Muscle of leg (tissue), 11 donors: ENCODE data around the gene JPH4. TPM values are rescaled to one million over a fixed set of nuclear protein-coding genes. Genes with fewer than 3 reads are reported as not detected.

Experiments
- DNase-seq: peaks from one replicate; pipeline ENCODE4 v3.0.0; 2013
- H3K27ac ChIP-seq: one replicate; pipeline ENCODE4 v1.5.1; 2013; ENCODE audit warnings: mild to moderate bottlenecking, low read length, control low read depth
- H3K27me3 ChIP-seq: one replicate; pipeline ENCODE4 v1.6.1; 2013; ENCODE audit warnings: low read length; ENCODE audit not compliant: control insufficient read depth, insufficient read depth
- H3K36me3 ChIP-seq: one replicate; pipeline ENCODE4 v1.6.1; 2013; ENCODE audit warnings: low read length; ENCODE audit not compliant: control insufficient read depth, insufficient read depth
- H3K4me1 ChIP-seq: one replicate; pipeline ENCODE4 v1.6.1; 2013; ENCODE audit warnings: low read length; ENCODE audit not compliant: control insufficient read depth, insufficient read depth
- H3K4me3 ChIP-seq: one replicate; pipeline ENCODE4 v1.5.1; 2013; ENCODE audit warnings: low read length, control low read depth
- H3K9me3 ChIP-seq: replicated peaks from 2 replicates; pipeline ENCODE4 v1.6.1; 2013; ENCODE audit warnings: low read depth, low read length; ENCODE audit not compliant: control insufficient read depth
- WGBS: methylation state at CpG from one replicate; pipeline ENCODE4 v1.1.5; 2013; ENCODE audit warnings: missing lambda C conversion rate; ENCODE audit not compliant: insufficient coverage; 5-methylcytosine and 5-hydroxymethylcytosine counted together
- polyA plus RNA-seq, 8 donors: library from polyadenylated mRNA; unstranded; fragments of 120-200 nt; gene quantifications; one replicate each; pipeline versions ENCODE4 v1.2.1 to v1.2.3, GENCODE V29; 2013; ENCODE audit warnings: inconsistent platforms in 1 of 8, low replicate concordance in 1 of 8; ENCODE audit not compliant: insufficient read length in 8 of 8, insufficient read depth in 1 of 8
- total RNA-seq: library from RNA; stranded (reverse); fragments of 120-200 nt; gene quantifications from one replicate; pipeline ENCODE4 v1.2.4, GENCODE V29; 2013

JPH4 gene
- total and polyA plus RNA-seq, 9 donors: 0.26 to 3.0 (median 0.85) TPM

DNA sequence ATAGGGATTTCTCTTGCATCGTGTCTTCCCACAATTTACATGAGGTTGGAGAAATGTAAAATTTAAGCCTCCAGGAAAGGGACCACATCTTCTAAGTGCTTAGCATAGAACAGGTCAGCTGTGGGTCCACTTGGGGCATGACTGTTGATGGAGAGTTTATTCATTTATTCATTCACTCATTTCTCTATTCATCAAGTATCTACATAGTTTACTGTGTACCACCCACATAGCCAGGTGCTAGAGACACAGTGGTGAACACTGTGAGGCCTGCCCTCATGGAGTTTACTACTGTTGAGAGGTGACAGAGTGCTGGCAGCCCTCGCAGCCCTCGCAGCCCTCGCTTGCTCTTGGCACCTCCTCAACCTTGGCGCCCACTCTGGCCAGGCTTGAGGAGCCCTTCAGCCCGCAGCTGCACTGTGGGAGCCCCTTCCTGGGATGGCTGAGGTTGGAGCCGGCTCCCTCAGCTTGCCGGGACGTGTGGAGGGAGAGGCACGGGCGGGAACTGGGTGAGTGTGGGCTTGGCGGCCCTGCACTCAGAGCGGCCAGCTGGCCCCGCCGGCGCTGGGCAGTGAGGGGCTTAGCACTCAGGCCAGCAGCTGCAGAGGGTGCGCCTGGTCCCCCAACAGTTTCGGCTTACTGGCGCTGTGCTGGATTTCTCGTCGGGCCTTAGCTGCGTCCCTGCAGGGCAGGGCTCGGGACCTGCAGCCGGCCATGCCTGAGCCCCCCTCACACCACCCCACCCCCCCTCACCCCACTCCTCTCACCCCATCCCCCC is 1.7 kb upstream of the JPH4 start:
- Histone ChIP-seq H3K9me3 (no peaks in the 10 kb centered on the region), H3K4me1 (peaks cover 6% of the 10 kb centered on the region)
- 81% methylated on average over 12 of the region's 24 CpGs for WGBS

DNA sequence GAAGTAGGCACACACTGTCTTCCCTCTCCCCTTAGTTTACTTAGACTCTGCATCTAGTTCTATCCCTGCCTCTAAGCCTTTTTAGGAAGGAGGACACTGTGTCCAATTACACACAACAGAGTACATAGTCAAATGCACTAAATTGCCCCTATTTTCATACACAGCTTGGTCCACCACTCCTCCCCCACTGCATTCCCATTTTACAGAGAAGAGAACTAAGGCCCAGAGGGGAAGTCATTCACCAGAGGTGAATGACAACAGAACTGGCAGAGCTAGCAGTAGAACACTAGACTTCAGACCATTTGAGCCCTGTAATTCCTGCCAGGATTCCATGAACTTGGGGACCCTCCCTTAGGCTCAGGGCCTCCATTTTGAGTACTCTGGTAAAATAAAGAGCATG is 1.1 kb upstream of the JPH4 start:
- no peaks in the 10 kb centered on the region for H3K36me3 ChIP-seq
- DNase-seq: no peak
- H3K9me3 ChIP-seq: no peaks in the 10 kb centered on the region
- H3K4me1 ChIP-seq: peaks cover 6% of the 10 kb centered on the region
- H3K27me3 ChIP-seq: peaks cover 67% of the 10 kb centered on the region
- H3K4me3 ChIP-seq: no peak overlapping the region
- H3K27ac ChIP-seq: no peak overlapping the region

More for the DNA sequence above, 1.7 kb upstream of the JPH4 start:
- Histone ChIP-seq H3K36me3 (no peaks in the 10 kb centered on the region), H3K4me3 (no peak overlapping the region), H3K27ac (no peak overlapping the region), H3K27me3 (peaks cover 61% of the 10 kb centered on the region)
- DNase-seq: no peak

DNA sequence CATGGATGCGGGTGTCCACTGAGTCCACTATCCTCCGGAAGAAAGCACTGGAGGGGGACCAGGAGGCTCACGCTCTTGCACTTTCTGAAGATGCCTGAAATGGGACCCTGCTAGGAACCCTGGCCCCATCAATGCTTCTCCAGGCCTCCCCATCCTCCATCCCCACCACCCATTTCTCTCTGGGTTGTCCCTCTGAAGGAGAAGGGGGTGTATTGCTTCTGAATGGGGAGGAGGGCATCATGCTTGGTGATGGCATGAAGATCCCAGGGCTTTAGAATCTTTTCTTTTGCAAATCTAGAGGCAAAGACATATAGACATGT is 681 bp upstream of the JPH4 start:
- H3K9me3 ChIP-seq: no peaks in the 10 kb centered on the region
- WGBS: 20% methylated on average over 2 of the region's 3 CpGs

DNA sequence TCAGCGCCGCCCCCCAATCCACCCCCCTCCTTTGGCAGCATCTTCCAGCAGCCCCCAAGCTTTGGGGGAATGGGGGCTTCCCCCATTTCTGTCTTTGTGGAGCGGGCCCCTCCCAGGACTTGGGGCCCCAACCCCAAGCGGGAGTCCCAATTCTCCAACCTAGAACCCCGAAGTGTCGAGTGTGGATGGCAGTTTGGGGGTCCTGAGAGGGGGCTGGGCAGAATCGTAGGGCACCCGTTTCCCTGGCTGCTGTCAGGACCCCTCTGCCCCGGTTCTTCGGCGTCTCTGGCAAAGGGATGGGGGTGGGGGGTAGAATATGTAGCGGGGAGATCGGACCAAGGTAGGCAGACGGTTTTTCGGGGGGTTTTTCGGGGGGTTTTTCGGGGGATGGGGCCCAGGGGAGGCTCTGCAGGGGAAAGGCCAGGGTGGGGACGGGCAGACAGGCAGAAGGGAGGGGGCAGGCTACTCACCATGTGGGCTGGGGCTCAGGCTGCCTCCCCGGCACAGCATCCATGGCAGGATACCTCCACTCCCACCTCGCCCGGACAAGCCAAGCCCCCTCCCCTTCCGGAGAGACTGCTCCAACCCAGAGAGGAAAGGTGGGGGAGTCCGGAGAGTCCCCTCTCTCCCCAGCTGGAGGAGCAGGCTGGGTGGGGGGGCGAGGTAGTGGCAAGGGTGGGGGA is 739 bp downstream of the JPH4 start:
- Histone ChIP-seq H3K4me3 (no peak overlapping the region), H3K9me3 (no peaks in the 10 kb centered on the region), H3K36me3 (no peaks in the 10 kb centered on the region), H3K27me3 (peaks cover 82% of the 10 kb centered on the region), H3K4me1 (peaks cover 6% of the 10 kb centered on the region), H3K27ac (no peak overlapping the region)
- peak; percentile 24 for DNase-seq
- 0% methylated on average over 3 of the region's 24 CpGs for WGBS

More for the DNA sequence above, 681 bp upstream of the JPH4 start:
- no peak overlapping the region for H3K27ac ChIP-seq
- no peak overlapping the region for H3K4me3 ChIP-seq
- no peak for DNase-seq
- H3K4me1 ChIP-seq: peaks cover 6% of the 10 kb centered on the region
- no peaks in the 10 kb centered on the region for H3K36me3 ChIP-seq
- peaks cover 72% of the 10 kb centered on the region for H3K27me3 ChIP-seq

DNA sequence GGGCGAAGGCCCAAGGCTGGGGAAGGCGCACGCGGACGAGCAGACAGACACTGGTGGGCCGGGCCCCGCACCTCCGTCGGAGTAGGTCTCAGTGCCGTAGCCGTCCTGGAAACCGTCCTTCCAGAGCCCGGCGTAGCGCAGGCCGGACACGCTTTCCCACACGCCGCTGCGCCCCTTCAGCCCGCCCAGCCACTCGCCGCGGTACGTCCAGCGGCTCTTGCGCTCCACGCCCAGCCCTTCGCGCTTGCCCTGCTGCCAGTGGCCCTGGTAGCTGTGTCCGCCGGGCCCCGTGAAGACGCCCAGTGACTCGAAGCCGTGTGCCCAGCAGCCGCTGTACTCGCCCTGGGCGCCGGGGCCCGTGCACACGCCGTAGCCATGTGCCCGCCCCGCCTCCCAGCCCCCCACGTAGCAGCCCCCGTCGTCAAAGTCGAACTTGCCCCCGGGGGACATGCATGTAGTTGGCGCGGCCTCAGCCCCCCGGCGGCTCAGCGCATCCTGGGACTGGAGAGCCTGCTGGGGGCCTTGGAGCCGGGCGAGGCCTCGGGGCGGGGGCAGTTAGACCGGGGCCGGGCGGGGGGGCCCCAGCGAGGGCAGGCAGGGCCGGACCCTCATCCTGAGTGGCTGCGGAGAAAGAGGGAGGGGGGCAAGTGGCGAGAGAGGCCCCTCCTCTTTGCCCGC is 1.4 kb downstream of the JPH4 start:
- WGBS: 1% methylated on average over 55 of the region's 67 CpGs
- DNase-seq: peak; percentile 54

DNA sequence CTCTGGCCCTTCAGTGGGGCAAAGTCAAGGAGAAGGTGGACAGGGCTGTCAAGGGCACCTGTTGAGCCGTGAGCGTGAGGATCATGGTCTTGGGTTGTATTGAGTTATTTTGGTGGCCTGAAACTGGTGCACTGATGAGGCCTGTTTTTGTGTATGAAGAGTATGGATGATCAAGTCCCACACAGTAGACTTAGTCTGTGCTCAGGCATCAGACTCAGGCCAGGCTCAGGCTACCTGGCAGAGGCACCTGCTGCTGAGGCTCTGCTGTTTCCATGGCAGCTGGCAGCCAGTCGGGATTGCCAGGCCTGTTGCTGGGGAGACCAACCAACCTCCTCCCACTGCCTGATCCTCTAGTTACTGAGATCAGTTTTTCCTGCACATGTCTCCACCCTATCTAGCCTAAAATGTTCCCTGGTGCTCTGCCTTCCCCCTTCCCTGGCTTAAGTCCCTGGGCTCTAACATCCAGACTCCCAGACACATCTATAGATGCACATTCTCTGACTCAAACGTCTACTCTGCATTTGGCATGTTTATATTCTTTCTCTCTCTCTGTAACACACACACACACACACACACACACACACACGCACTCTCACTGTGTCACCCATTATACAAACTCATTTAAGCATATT is 5.1 kb downstream of the JPH4 start:
- no peak for DNase-seq
- no peaks in the 10 kb centered on the region for H3K36me3 ChIP-seq
- peaks cover 71% of the 10 kb centered on the region for H3K27me3 ChIP-seq
- peaks cover 6% of the 10 kb centered on the region for H3K4me1 ChIP-seq
- H3K4me3 ChIP-seq: no peak overlapping the region
- H3K27ac ChIP-seq: no peak overlapping the region
- H3K9me3 ChIP-seq: no peaks in the 10 kb centered on the region
- WGBS: 58% methylated on average over 4 of the region's 5 CpGs

More for the DNA sequence above, 1.4 kb downstream of the JPH4 start:
- Histone ChIP-seq H3K27ac (no peak overlapping the region), H3K4me3 (no peak overlapping the region), H3K4me1 (peaks cover 6% of the 10 kb centered on the region), H3K9me3 (no peaks in the 10 kb centered on the region), H3K36me3 (no peaks in the 10 kb centered on the region), H3K27me3 (peaks cover 81% of the 10 kb centered on the region)

DNA sequence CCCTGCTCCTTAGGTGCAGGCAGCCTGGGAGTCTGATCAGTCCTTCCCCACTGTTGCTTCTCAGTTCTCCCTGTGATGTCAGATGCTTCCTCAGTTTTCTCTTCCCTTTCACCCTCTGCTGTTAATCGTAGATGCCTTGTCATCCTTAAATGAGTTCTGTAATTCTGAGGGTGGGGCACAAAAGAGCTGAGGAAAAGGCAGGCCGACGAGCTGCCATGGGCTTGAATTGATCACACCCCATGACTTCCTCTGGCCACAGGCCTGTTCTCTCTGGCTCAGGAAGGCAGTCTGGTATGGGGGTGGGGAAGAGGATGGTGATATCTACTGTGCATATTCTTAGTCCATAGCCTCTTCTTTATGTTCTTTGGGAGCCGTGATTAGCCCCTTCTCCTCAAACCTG is 5.8 kb downstream of the JPH4 start:
- no peaks in the 10 kb centered on the region for H3K36me3 ChIP-seq
- H3K4me1 ChIP-seq: peaks cover 8% of the 10 kb centered on the region
- DNase-seq: peak; percentile 46
- H3K27me3 ChIP-seq: peaks cover 64% of the 10 kb centered on the region
- H3K27ac ChIP-seq: no peak overlapping the region
- no peak overlapping the region for H3K4me3 ChIP-seq
- H3K9me3 ChIP-seq: no peaks in the 10 kb centered on the region
- no CpG with 5 or more reads among the region's 4 CpGs for WGBS

DNA sequence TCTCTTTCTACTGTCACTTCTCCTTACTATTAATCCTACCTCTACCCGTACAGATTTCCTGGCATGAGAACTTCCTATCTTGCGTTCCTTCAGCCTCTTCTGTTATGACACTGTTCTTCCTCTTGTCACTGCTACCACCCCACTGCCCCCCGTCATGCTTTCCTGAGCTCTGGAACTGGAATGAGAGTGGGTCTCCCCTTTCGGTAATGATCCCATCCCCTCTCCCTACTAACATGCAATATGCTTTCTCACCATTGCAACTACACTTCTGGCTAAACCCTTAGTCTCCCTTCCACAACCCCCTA is 6.1 kb downstream of the JPH4 start:
- H3K27me3 ChIP-seq: peaks cover 61% of the 10 kb centered on the region
- WGBS: 51% methylated on average over 4 of the region's 4 CpGs
- H3K27ac ChIP-seq: no peak overlapping the region
- no peaks in the 10 kb centered on the region for H3K9me3 ChIP-seq
- peaks cover 12% of the 10 kb centered on the region for H3K4me1 ChIP-seq
- H3K4me3 ChIP-seq: no peak overlapping the region
- H3K36me3 ChIP-seq: no peaks in the 10 kb centered on the region
- DNase-seq: no peak

DNA sequence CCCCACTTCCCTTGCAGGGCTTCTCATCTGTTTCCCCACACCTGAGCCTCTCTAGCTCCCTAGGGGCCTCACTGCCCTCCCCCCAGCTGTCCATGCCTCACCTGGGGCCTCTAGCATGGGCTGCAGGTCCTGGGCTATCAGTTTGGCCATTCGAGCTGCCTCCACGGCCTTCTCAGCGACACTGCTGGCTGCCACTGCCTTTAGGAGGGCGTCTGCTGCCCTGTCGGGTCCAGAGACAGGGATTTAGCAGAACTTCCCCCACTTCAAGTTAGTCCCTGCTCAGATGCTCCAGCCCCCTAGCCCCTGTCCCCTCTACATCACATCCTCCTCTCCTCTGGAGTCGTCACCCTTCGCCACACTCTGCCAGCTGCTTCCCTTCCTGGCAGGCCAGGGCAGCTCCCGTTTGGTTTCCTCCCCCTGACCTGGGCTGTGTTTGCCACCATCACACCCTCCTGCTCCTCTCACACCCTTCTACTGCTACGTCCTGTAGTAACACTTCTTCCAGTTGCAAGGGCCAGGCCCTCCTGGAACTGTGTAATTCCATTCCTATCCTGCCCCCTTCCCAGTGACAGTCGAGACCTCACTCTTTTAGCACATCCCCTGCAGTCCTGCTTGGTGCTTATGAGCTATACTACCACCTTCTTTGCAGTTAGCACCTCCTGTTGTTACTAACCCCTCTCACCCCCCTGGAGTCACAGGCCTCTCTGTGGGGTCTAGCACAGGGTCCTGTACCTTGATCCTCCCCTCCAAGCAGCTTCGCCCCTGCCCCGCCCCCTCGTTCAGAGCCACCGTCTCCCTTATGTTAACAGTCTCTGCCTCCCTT is 6.7 kb downstream of the JPH4 start:
- no peak overlapping the region for H3K27ac ChIP-seq
- H3K36me3 ChIP-seq: no peaks in the 10 kb centered on the region
- H3K4me1 ChIP-seq: peaks cover 15% of the 10 kb centered on the region
- H3K9me3 ChIP-seq: no peaks in the 10 kb centered on the region
- no peak for DNase-seq
- H3K27me3 ChIP-seq: peaks cover 55% of the 10 kb centered on the region
- WGBS: 43% methylated on average over 14 of the region's 14 CpGs
- H3K4me3 ChIP-seq: no peak overlapping the region
